Stomach smooth muscle (tissue), 2 donors: Measurements from ENCODE around the gene PIK3R2.

Experiments
- H3K27ac ChIP-seq: one replicate; pipeline ENCODE4 v1.7.0; 2013; ENCODE audit warnings: mild to moderate bottlenecking, low read length, inconsistent platforms
- H3K27me3 ChIP-seq, 2 donors: one replicate each; pipeline ENCODE4 v1.7.0; 2013; ENCODE audit warnings: low read length in 2 of 2; ENCODE audit not compliant: insufficient read depth in 2 of 2, control insufficient read depth in 1 of 2
- H3K36me3 ChIP-seq, 2 donors: one replicate each; pipeline ENCODE4 v1.7.0; 2013; ENCODE audit warnings: low read length in 2 of 2; ENCODE audit not compliant: control insufficient read depth in 2 of 2, insufficient read depth in 2 of 2
- H3K4me1 ChIP-seq: one replicate; pipeline ENCODE4 v1.7.0; 2013; ENCODE audit warnings: low read length; ENCODE audit not compliant: control insufficient read depth, insufficient read depth
- H3K4me3 ChIP-seq, 2 donors: one replicate each; pipeline ENCODE4 v1.7.0; 2013; ENCODE audit warnings: low read length in 2 of 2
- H3K9ac ChIP-seq, 2 donors: one replicate each; pipeline ENCODE4 v1.7.0; 2013; ENCODE audit warnings: low read length in 2 of 2, mild to moderate bottlenecking in 1 of 2
- H3K9me3 ChIP-seq, 2 donors: one replicate each; pipeline ENCODE4 v1.7.0; 2013; ENCODE audit warnings: low read length in 2 of 2; ENCODE audit not compliant: control insufficient read depth in 2 of 2
- donor health status: healthy.
- donor health status: Pancreatic carcinoma.

PIK3R2 gene

DNA sequence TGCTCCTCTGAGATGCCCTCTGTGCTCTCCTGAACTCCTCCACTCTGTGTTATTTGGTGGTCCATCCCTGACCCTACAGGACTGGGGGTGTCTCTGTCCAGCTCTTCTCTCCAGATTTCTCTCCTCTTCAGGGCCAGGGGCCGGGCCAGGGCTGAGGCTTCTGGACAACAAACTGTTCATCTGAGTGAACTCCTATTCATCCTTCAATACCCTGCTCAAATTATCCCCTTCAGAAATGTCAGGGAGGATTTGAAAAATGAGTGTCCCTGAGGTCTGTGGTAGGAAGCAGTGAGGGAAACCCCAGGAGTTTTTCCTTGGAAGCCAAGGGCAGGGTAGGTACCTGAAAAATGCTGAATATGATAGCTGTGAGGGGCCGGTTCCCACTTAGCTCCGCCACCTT, 65.6 kb downstream of the PIK3R2 start:
- no peaks in the 10 kb centered on the region for H3K36me3 ChIP-seq
- H3K9me3 ChIP-seq: no peaks in the 10 kb centered on the region
- H3K27ac ChIP-seq: no peak overlapping the region
- H3K4me3 ChIP-seq: no peak overlapping the region
- peaks cover under 1% of the 10 kb centered on the region for H3K4me1 ChIP-seq
- H3K27me3 ChIP-seq: peaks cover 7 to 9% of the 10 kb centered on the region in 2 donors
- no peak overlapping the region for H3K9ac ChIP-seq
